Measurements from ENCODE around the gene GRAP2. TPM values are rescaled to one million over a fixed set of nuclear protein-coding genes. Genes with fewer than 3 reads are reported as not detected.
A peak's percentile ranks its signal among the peaks of the same experiment; 100 is the strongest.

Gene GRAP2
- total RNA-seq: 10 to 100 TPM; 65.1 to 97.3 (median 92.2) TPM
- 106 TPM for total RNA-seq (2013)

DNA sequence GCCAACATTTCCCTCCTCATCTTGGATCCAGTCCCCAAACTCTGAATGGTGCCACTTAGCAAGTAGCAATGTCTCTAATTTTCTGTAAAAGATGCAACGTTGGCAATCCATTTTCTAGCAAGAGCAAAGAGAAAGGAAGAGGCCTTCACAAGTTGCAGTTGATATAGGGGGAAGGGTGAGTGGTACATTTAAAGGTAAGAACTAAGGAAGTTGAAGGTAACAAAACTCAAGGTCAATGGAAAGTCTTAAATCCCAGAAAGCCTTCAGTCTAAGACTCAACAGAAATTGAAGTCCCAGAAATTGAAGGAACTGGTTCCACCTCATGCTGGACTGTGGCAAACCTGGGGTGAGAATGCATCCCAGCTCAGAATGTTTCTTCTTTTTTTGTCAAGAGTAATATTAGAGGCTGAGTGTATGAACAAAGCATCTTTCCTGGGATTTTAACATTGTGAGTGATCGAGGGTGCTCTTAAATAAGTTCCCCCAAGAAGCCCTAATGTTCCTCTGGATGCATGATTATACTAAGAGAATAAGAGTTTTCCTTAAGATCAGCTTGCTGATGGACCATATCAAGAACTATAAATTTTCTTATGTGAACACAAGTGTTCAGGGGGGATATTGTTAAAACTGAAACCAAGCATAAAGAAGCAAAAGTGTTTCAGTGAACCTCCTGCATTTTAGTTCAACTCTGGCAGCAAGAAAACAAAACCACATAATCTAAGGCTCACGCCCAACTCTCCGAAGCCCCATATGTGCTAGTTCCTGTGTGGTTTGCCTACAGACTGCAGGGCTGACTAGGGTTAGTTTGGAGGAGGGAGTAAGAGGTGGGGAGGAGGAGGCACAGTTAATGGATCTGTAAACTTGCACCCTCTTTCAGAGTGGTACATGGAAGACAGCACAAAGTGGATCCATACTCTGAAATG, at the start of gene GRAP2:
GRAP2 (plus strand) TSS at position 779 of the 922 bp plus-strand sequence. CDS start 46,023 bp downstream, outside the sequence.
- peak; percentile 94 to 98 (median 96) for ATAC-seq
- peak within 1 kb of the TSS; percentile 73 for H3K4me3 ChIP-seq (ENCODE audit: low read length)
- peak within 1 kb of the TSS; percentile 82 for H3K27ac ChIP-seq (ENCODE audit: low read length)
- H3K4me1 ChIP-seq (ENCODE audit: control insufficient read depth, insufficient read depth, low read length): peaks cover 36% of the 10 kb centered on the region
- no peaks in the 10 kb centered on the region for H3K27me3 ChIP-seq (ENCODE audit: control insufficient read depth, insufficient read depth, low read length)
- Mint-ChIP-seq H3K27ac (peak within 1 kb of the TSS; percentile 92 to 94), H3K4me1 (peaks cover 51 to 58% of the 10 kb centered on the region in 2 donors), H3K4me3 (peak within 1 kb of the TSS; percentile 97), H3K9me3 (no peaks in the 10 kb centered on the region), H3K36me3 (no peaks in the 10 kb centered on the region), H3K27me3 (ENCODE audit: low read depth in 2 of 2) (no peaks in the 10 kb centered on the region)
- H3K36me3 ChIP-seq (ENCODE audit: control insufficient read depth, insufficient read depth, low read length): no peaks in the 10 kb centered on the region
- H3K9me3 ChIP-seq (ENCODE audit: control insufficient read depth, insufficient read depth, low read length): no peaks in the 10 kb centered on the region
- TF ChIP-seq, protein P1, sequence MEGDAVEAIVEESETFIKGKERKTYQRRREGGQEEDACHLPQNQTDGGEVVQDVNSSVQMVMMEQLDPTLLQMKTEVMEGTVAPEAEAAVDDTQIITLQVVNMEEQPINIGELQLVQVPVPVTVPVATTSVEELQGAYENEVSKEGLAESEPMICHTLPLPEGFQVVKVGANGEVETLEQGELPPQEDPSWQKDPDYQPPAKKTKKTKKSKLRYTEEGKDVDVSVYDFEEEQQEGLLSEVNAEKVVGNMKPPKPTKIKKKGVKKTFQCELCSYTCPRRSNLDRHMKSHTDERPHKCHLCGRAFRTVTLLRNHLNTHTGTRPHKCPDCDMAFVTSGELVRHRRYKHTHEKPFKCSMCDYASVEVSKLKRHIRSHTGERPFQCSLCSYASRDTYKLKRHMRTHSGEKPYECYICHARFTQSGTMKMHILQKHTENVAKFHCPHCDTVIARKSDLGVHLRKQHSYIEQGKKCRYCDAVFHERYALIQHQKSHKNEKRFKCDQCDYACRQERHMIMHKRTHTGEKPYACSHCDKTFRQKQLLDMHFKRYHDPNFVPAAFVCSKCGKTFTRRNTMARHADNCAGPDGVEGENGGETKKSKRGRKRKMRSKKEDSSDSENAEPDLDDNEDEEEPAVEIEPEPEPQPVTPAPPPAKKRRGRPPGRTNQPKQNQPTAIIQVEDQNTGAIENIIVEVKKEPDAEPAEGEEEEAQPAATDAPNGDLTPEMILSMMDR (IDR thresholded peaks at IDR 0.05): no peak
- 3% methylated on average over 4 of the region's 4 CpGs for WGBS (ENCODE audit: insufficient coverage)
- DNase-seq: peak; percentile 50 to 90
- intact Hi-C loops (cut with micrococcal nuclease): loop anchor here (1.0 to 10.0 kb wide), 2 partner anchors 61 to 214 kb away; no protein-coding TSS in a partner anchor

DNA sequence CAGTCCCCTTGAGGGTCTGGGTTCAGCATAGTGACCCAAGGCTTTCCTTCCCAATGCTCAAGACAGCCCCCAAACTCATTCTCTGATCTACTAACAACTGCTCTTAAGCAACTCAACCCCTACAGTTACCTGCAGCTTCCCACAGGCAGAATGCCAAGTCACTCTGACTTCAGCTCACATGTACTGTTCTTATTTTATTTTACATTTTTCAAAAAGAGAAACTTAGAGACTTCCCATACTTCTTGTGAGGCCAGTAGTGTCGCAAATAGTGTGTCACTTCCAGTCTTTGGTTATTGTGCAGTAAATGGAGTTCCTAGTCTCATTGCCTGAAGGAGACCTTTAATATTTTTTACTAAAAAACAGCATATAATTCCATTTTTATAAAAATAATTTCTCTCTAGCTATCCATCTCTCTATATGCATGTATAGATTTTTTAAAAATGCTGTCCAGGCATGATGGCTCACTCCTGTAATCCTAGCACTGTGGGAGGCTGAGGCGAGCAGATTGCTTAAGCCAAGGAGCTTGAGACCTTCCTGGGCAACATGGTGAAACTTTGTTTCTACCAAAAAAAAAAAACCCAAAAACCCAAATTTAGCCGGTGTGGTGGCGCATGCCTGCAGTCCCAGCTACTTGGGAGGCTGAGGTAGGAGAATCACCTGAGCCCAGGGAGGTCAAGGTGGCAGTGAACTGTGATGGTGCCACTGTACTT, 49.1 kb upstream of the GRAP2 start:
- H3K27me3 Mint-ChIP-seq (ENCODE audit: low read depth in 2 of 2): peaks cover 5 to 12% of the 10 kb centered on the region in 2 donors
- 96% methylated on average over 3 of the region's 4 CpGs for WGBS (ENCODE audit: insufficient coverage)
- no peaks in the 10 kb centered on the region for H3K4me1 ChIP-seq (ENCODE audit: control insufficient read depth, insufficient read depth, low read length)
- TF ChIP-seq, protein P1 (IDR thresholded peaks at IDR 0.05): no peak
- no peaks in the 10 kb centered on the region for H3K36me3 Mint-ChIP-seq
- no peaks in the 10 kb centered on the region for H3K27me3 ChIP-seq (ENCODE audit: control insufficient read depth, insufficient read depth, low read length)
- H3K27ac ChIP-seq (ENCODE audit: low read length): no peak overlapping the region
- ATAC-seq (peak in 1 of 3 donors; percentile 35), DNase-seq (no peak)
- no peaks in the 10 kb centered on the region for H3K36me3 ChIP-seq (ENCODE audit: control insufficient read depth, insufficient read depth, low read length)
- intact Hi-C loops (cut with micrococcal nuclease): no loop called here
- no peak overlapping the region for H3K27ac Mint-ChIP-seq
- H3K4me3 ChIP-seq (ENCODE audit: low read length): no peak overlapping the region
- no peak overlapping the region for H3K4me3 Mint-ChIP-seq
- H3K9me3 Mint-ChIP-seq: no peaks in the 10 kb centered on the region
- no peaks in the 10 kb centered on the region for H3K4me1 Mint-ChIP-seq
- H3K9me3 ChIP-seq (ENCODE audit: control insufficient read depth, insufficient read depth, low read length): no peaks in the 10 kb centered on the region

DNA sequence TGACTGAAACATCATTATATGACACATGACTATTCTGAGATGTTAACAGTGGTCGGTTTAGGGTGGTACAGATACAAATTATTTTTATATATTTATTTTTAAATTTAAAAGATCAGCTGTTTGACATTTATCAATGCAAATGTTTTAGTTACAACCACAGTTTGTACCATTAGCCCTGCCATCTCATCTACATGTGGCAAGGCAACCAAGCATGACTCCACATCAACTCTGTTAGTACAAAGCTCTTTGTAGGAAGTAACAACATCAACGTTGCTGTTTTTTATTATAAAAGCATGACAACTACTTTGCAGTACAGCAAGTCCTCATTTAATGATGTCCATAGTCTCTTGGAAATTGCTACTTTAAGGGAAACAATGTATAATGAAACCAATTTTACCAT, 48.1 kb upstream of the GRAP2 start:
- Mint-ChIP-seq H3K27ac (no peak overlapping the region), H3K4me3 (no peak overlapping the region), H3K4me1 (no peaks in the 10 kb centered on the region), H3K9me3 (no peaks in the 10 kb centered on the region), H3K27me3 (ENCODE audit: low read depth in 2 of 2) (peaks cover 5 to 12% of the 10 kb centered on the region in 2 donors), H3K36me3 (no peaks in the 10 kb centered on the region)
- TF ChIP-seq, protein P1 (IDR thresholded peaks at IDR 0.05): no peak
- intact Hi-C loops (cut with micrococcal nuclease): no loop called here
- ATAC-seq: no peak
- Histone ChIP-seq H3K27me3 (ENCODE audit: control insufficient read depth, insufficient read depth, low read length) (no peaks in the 10 kb centered on the region), H3K36me3 (ENCODE audit: control insufficient read depth, insufficient read depth, low read length) (no peaks in the 10 kb centered on the region), H3K9me3 (ENCODE audit: control insufficient read depth, insufficient read depth, low read length) (no peaks in the 10 kb centered on the region), H3K4me1 (ENCODE audit: control insufficient read depth, insufficient read depth, low read length) (no peaks in the 10 kb centered on the region), H3K27ac (ENCODE audit: low read length) (no peak overlapping the region), H3K4me3 (ENCODE audit: low read length) (no peak overlapping the region)
- WGBS (ENCODE audit: insufficient coverage): 67% methylated on average over 1 of the region's 2 CpGs
- no peak for DNase-seq

All from natural killer cell (primary cell).